Measurements from ENCODE around the gene EIF4G3. TPM values are rescaled to one million over a fixed set of nuclear protein-coding genes. Genes with fewer than 3 reads are reported as not detected.
A peak's percentile ranks its signal among the peaks of the same experiment; 100 is the strongest.

Gene EIF4G3
- total RNA-seq, 3 donors from 2014 or later (not counting 1 experiment from before 2014, with no cell fraction given) = 105 to 107 (median 107) TPM

GRCh38 chr1:21219674-21220073 lies 43.0 kb upstream of the EIF4G3 start:
- DNase-seq (no peak), ATAC-seq (no peak)
- peaks cover 31% of the 10 kb centered on the region for H3K36me3 ChIP-seq (ENCODE audit: control insufficient read depth, insufficient read depth, low read length)
- H3K4me1 ChIP-seq (ENCODE audit: control insufficient read depth, insufficient read depth, low read length) = no peaks in the 10 kb centered on the region
- no peak for TF ChIP-seq CTCF (IDR thresholded peaks at IDR 0.05)
- H3K4me3 ChIP-seq (ENCODE audit: low read length) = no peak overlapping the region
- H3K27me3 ChIP-seq (ENCODE audit: control insufficient read depth, insufficient read depth, low read length) = no peaks in the 10 kb centered on the region
- H3K36me3 Mint-ChIP-seq = peaks cover 10% of the 10 kb centered on the region
- H3K9me3 Mint-ChIP-seq = no peaks in the 10 kb centered on the region
- peaks cover 0 to 5% of the 10 kb centered on the region in 2 donors for H3K4me1 Mint-ChIP-seq
- intact Hi-C loops (cut with micrococcal nuclease) = no loop called here
- no peak overlapping the region for H3K27ac ChIP-seq (ENCODE audit: low read length)
- WGBS (ENCODE audit: insufficient coverage) = 96% methylated on average over 21 of the region's 21 CpGs
- H3K27ac Mint-ChIP-seq = no peak overlapping the region
- no peak overlapping the region for H3K4me3 Mint-ChIP-seq
- H3K9me3 ChIP-seq (ENCODE audit: control insufficient read depth, insufficient read depth, low read length) = no peaks in the 10 kb centered on the region
- no peaks in the 10 kb centered on the region for H3K27me3 Mint-ChIP-seq (ENCODE audit: low read depth in 2 of 2)

- DNase-seq (peak in 1 of 2 donors; percentile 48), ATAC-seq (peak in 1 of 3 donors; percentile 61)
- Histone ChIP-seq H3K9me3 (ENCODE audit: control insufficient read depth, insufficient read depth, low read length) (no peaks in the 10 kb centered on the region), H3K27ac (ENCODE audit: low read length) (no peak overlapping the region), H3K4me3 (ENCODE audit: low read length) (no peak overlapping the region), H3K4me1 (ENCODE audit: control insufficient read depth, insufficient read depth, low read length) (no peaks in the 10 kb centered on the region), H3K36me3 (ENCODE audit: control insufficient read depth, insufficient read depth, low read length) (peaks cover 22% of the 10 kb centered on the region), H3K27me3 (ENCODE audit: control insufficient read depth, insufficient read depth, low read length) (no peaks in the 10 kb centered on the region)
- no peaks in the 10 kb centered on the region for H3K27me3 Mint-ChIP-seq (ENCODE audit: low read depth in 2 of 2)
- H3K4me1 Mint-ChIP-seq = peaks cover 0 to 5% of the 10 kb centered on the region in 2 donors
- no peaks in the 10 kb centered on the region for H3K9me3 Mint-ChIP-seq
- no peak for TF ChIP-seq CTCF (IDR thresholded peaks at IDR 0.05)
- no peaks in the 10 kb centered on the region for H3K36me3 Mint-ChIP-seq
- H3K4me3 Mint-ChIP-seq = no peak overlapping the region
- WGBS (ENCODE audit: insufficient coverage) = 93% methylated on average over 20 of the region's 20 CpGs
- H3K27ac Mint-ChIP-seq = peak overlapping the region in 1 of 2 donors; percentile 36
- intact Hi-C loops (cut with micrococcal nuclease) = no loop called here
Measured at GRCh38 chr1:21217812-21218596, 41.3 kb upstream of the EIF4G3 start.

GRCh38 chr1:21216835-21217811 lies 40.4 kb upstream of the EIF4G3 start:
- peak overlapping the region in 1 of 2 donors; percentile 36 for H3K27ac Mint-ChIP-seq
- ATAC-seq (peak; percentile 67 to 78 (median 69)), DNase-seq (peak; percentile 55 to 85)
- TF ChIP-seq CTCF (IDR thresholded peaks at IDR 0.05) = peak; percentile 70
- no peaks in the 10 kb centered on the region for H3K9me3 ChIP-seq (ENCODE audit: control insufficient read depth, insufficient read depth, low read length)
- H3K27ac ChIP-seq (ENCODE audit: low read length) = no peak overlapping the region
- 87% methylated on average over 19 of the region's 19 CpGs for WGBS (ENCODE audit: insufficient coverage)
- no peaks in the 10 kb centered on the region for H3K9me3 Mint-ChIP-seq
- H3K27me3 Mint-ChIP-seq (ENCODE audit: low read depth in 2 of 2) = no peaks in the 10 kb centered on the region
- no peaks in the 10 kb centered on the region for H3K36me3 Mint-ChIP-seq
- H3K36me3 ChIP-seq (ENCODE audit: control insufficient read depth, insufficient read depth, low read length) = peaks cover 20% of the 10 kb centered on the region
- intact Hi-C loops (cut with micrococcal nuclease) = no loop called here
- no peaks in the 10 kb centered on the region for H3K27me3 ChIP-seq (ENCODE audit: control insufficient read depth, insufficient read depth, low read length)
- H3K4me1 ChIP-seq (ENCODE audit: control insufficient read depth, insufficient read depth, low read length) = no peaks in the 10 kb centered on the region
- no peak overlapping the region for H3K4me3 ChIP-seq (ENCODE audit: low read length)
- H3K4me1 Mint-ChIP-seq = peaks cover 0 to 5% of the 10 kb centered on the region in 2 donors
- no peak overlapping the region for H3K4me3 Mint-ChIP-seq

All from natural killer cell (primary cell).